GM12878 (cell line): ENCODE measurements around the gene VTI1A. TPM values are rescaled to one million over a fixed set of nuclear protein-coding genes. Genes with fewer than 3 reads are reported as not detected.

Experiments used
- EP300 ChIP-seq, 2 experiments: fragments of 150-350 bp in 1 of 2; IDR thresholded peaks; 2 replicates each; pipeline ENCODE4 v1.6.1; 2011 to 2012; ENCODE audit warnings: low read depth in 2 of 2, low read length in 2 of 2, borderline replicate concordance in 1 of 2, improper control_type of control experiment in 1 of 2, inconsistent platforms in 1 of 2; ENCODE audit not compliant: control insufficient read depth in 1 of 2
- GABPA ChIP-seq: IDR thresholded peaks from 2 replicates; pipeline ENCODE4 v1.6.1; 2014; ENCODE audit warnings: antibody characterized with exemption, low read depth, mild to moderate bottlenecking, inconsistent platforms
- HSF1 ChIP-seq: fragments of 150-350 bp; IDR thresholded peaks from 2 replicates; pipeline ENCODE4 v1.6.1; 2014; ENCODE audit warnings: mild to moderate bottlenecking, low read depth, low read length
- IRF4 ChIP-seq: IDR thresholded peaks from 2 replicates; pipeline ENCODE4 v1.6.1; 2011; ENCODE audit warnings: low read depth, low read length
- KDM1A ChIP-seq: fragments of 200-600 bp; sonication (generic); IDR thresholded peaks from 2 replicates; pipeline ENCODE4 v1.6.1; 2016; ENCODE audit warnings: borderline replicate concordance
- NR2C2 ChIP-seq: IDR thresholded peaks from 2 replicates; pipeline ENCODE4 v1.6.1; 2011; ENCODE audit warnings: borderline replicate concordance, low read depth; ENCODE audit not compliant: control insufficient read depth, insufficient read length
- PML ChIP-seq: IDR thresholded peaks from 2 replicates; pipeline ENCODE4 v1.6.1; 2012; ENCODE audit warnings: low read length, inconsistent platforms
- POLR2A ChIP-seq: IDR thresholded peaks from 2 replicates; pipeline ENCODE4 v1.6.1; 2011; ENCODE audit warnings: low read depth, mild to moderate bottlenecking, low read length
- RELA ChIP-seq: fragments of 450-650 bp; IDR thresholded peaks from 2 replicates; pipeline ENCODE4 v1.8.0; 2014; ENCODE audit warnings: borderline replicate concordance; ENCODE audit not compliant: partially characterized antibody
- TAF1 ChIP-seq: IDR thresholded peaks from 2 replicates; pipeline ENCODE4 v1.6.1; 2011; ENCODE audit warnings: mild to moderate bottlenecking, low read depth, low read length, borderline replicate concordance
- TARDBP ChIP-seq: IDR thresholded peaks from 2 replicates; pipeline ENCODE4 v1.6.1; 2016; ENCODE audit warnings: borderline replicate concordance
- YBX1 ChIP-seq: fragments of 450-650 bp; IDR thresholded peaks from 2 replicates; pipeline ENCODE4 v1.6.1; 2016; ENCODE audit warnings: antibody characterized with exemption
- ZBED1 ChIP-seq: IDR thresholded peaks from 2 replicates; pipeline ENCODE4 v1.6.1; 2016; ENCODE audit warnings: borderline replicate concordance
- ZNF384 ChIP-seq: IDR thresholded peaks from 2 replicates; pipeline ENCODE4 v1.6.1; 2012; ENCODE audit warnings: low read depth, mild to moderate bottlenecking, low read length, improper control_type of control experiment, borderline replicate concordance
- ZNF622 ChIP-seq: fragments of 450-650 bp; IDR thresholded peaks from 2 replicates; pipeline ENCODE4 v1.6.1; 2017; ENCODE audit warnings: mild to moderate bottlenecking, inconsistent platforms
- polyA plus RNA-seq, 11 experiments: library from polyadenylated mRNA; depleted of rRNA in 4 of 11; unstranded in 6 of 11; stranded (reverse) in 5 of 11; fragments of >200 nt; fragmentation: Nextera tagmentation in 4 of 11; fragmentation: Illumina TruSeq in 1 of 11; extraction: Ambion mirVana in 4 of 11; extraction: Trizol in 1 of 11; gene quantifications; 1 replicate in 1 of 11; 2 replicates in 10 of 11; pipeline versions ENCODE4 v1.2.1 to v1.2.3, GENCODE V29; 2011 to 2016; ENCODE audit warnings: inconsistent platforms in 2 of 11, missing spikeins in 2 of 11, low read depth in 1 of 11
- total RNA-seq, 4 experiments: library from RNA; depleted of rRNA in 3 of 4; stranded (reverse); fragments of >200 nt in 3 of 4; fragmentation: Illumina TruSeq in 1 of 4; extraction: Trizol in 1 of 4; gene quantifications; 2 replicates each; pipeline versions ENCODE4 v1.2.1 to v1.2.3, GENCODE V29; 2013 to 2021
- TF ChIP-seq, protein P1 (sequence below): fragments of 450-650 bp; formaldehyde crosslinking; IDR thresholded peaks from 2 replicates; pipeline ENCODE4 v1.4.0; 2022; ENCODE audit warnings: mild to moderate bottlenecking, moderate library complexity
- TF ChIP-seq, protein P2 (sequence below): fragments of 450-650 bp; IDR thresholded peaks from 2 replicates; pipeline ENCODE4 v1.6.1; 2016; ENCODE audit warnings: mild to moderate bottlenecking, moderate library complexity, borderline replicate concordance
- TF ChIP-seq, protein P3 (sequence below): IDR thresholded peaks from 2 replicates; pipeline ENCODE4 v1.6.1; 2011; ENCODE audit warnings: borderline replicate concordance, low read depth, mild to moderate bottlenecking, moderate library complexity, low read length; ENCODE audit not compliant: insufficient read depth, poor library complexity, severe bottlenecking
- TF ChIP-seq, protein P4 (sequence below): IDR thresholded peaks from 2 replicates; pipeline ENCODE4 v1.6.1; 2012; ENCODE audit warnings: low read depth, low read length, improper control_type of control experiment

VTI1A gene
- total and polyA plus RNA-seq, 10 of the 15 experiments (the other 5 are each of a cell fraction or from before 2014, with no cell fraction given) = 12.4 to 43.2 (median 27.5) TPM

- TF ChIP-seq KDM1A = no peak
- no peak for TF ChIP-seq NR2C2
- TF ChIP-seq HSF1 = no peak
- no peak for TF ChIP-seq IRF4
- no peak for TF ChIP-seq RELA
- TF ChIP-seq PML = 0 out of 2 replicates have a peak, but pooled peaks have one; percentile 36
- peak; percentile 79; the same call in 1 of the 2 replicates for TF ChIP-seq ZBED1
- no peak for TF ChIP-seq POLR2A
- no peak for TF ChIP-seq ZNF622
- no peak for TF ChIP-seq GABPA
- TF ChIP-seq, protein P1, sequence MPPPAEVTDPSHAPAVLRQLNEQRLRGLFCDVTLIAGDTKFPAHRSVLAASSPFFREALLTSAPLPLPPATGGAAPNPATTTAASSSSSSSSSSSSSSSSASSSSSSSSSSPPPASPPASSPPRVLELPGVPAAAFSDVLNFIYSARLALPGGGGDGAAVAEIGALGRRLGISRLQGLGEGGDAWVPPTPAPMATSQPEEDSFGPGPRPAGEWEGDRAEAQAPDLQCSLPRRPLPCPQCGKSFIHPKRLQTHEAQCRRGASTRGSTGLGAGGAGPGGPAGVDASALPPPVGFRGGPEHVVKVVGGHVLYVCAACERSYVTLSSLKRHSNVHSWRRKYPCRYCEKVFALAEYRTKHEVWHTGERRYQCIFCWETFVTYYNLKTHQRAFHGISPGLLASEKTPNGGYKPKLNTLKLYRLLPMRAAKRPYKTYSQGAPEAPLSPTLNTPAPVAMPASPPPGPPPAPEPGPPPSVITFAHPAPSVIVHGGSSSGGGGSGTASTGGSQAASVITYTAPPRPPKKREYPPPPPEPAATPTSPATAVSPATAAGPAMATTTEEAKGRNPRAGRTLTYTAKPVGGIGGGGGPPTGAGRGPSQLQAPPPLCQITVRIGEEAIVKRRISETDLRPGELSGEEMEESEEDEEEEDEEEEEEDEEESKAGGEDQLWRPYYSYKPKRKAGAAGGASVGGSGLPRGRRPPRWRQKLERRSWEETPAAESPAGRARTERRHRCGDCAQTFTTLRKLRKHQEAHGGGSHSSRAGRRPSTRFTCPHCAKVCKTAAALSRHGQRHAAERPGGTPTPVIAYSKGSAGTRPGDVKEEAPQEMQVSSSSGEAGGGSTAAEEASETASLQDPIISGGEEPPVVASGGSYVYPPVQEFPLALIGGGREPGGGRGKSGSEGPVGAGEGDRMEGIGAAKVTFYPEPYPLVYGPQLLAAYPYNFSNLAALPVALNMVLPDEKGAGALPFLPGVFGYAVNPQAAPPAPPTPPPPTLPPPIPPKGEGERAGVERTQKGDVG (CRISPR knock-in tag) = no peak
- TF ChIP-seq, protein P2, sequence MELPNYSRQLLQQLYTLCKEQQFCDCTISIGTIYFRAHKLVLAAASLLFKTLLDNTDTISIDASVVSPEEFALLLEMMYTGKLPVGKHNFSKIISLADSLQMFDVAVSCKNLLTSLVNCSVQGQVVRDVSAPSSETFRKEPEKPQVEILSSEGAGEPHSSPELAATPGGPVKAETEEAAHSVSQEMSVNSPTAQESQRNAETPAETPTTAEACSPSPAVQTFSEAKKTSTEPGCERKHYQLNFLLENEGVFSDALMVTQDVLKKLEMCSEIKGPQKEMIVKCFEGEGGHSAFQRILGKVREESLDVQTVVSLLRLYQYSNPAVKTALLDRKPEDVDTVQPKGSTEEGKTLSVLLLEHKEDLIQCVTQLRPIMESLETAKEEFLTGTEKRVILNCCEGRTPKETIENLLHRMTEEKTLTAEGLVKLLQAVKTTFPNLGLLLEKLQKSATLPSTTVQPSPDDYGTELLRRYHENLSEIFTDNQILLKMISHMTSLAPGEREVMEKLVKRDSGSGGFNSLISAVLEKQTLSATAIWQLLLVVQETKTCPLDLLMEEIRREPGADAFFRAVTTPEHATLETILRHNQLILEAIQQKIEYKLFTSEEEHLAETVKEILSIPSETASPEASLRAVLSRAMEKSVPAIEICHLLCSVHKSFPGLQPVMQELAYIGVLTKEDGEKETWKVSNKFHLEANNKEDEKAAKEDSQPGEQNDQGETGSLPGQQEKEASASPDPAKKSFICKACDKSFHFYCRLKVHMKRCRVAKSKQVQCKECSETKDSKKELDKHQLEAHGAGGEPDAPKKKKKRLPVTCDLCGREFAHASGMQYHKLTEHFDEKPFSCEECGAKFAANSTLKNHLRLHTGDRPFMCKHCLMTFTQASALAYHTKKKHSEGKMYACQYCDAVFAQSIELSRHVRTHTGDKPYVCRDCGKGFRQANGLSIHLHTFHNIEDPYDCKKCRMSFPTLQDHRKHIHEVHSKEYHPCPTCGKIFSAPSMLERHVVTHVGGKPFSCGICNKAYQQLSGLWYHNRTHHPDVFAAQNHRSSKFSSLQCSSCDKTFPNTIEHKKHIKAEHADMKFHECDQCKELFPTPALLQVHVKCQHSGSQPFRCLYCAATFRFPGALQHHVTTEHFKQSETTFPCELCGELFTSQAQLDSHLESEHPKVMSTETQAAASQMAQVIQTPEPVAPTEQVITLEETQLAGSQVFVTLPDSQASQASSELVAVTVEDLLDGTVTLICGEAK = no peak
- no peak for TF ChIP-seq ZNF384
- TF ChIP-seq YBX1 = no peak
- no peak for TF ChIP-seq TARDBP
- TF ChIP-seq, protein P3, sequence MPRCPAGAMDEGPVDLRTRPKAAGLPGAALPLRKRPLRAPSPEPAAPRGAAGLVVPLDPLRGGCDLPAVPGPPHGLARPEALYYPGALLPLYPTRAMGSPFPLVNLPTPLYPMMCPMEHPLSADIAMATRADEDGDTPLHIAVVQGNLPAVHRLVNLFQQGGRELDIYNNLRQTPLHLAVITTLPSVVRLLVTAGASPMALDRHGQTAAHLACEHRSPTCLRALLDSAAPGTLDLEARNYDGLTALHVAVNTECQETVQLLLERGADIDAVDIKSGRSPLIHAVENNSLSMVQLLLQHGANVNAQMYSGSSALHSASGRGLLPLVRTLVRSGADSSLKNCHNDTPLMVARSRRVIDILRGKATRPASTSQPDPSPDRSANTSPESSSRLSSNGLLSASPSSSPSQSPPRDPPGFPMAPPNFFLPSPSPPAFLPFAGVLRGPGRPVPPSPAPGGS = no peak
- peak in 1 of 2 experiments; percentile 59; a peak in 1 of 4 replicates for TF ChIP-seq EP300 (IDR thresholded peaks at IDR 0.05; ENCODE audit: borderline replicate concordance in 1 of 2, control insufficient read depth in 1 of 2, low read depth in 2 of 2, low read length in 2 of 2)
- TF ChIP-seq, protein P4, sequence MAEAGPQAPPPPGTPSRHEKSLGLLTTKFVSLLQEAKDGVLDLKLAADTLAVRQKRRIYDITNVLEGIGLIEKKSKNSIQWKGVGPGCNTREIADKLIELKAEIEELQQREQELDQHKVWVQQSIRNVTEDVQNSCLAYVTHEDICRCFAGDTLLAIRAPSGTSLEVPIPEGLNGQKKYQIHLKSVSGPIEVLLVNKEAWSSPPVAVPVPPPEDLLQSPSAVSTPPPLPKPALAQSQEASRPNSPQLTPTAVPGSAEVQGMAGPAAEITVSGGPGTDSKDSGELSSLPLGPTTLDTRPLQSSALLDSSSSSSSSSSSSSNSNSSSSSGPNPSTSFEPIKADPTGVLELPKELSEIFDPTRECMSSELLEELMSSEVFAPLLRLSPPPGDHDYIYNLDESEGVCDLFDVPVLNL = no peak
- no peak for TF ChIP-seq TAF1
Measured at GRCh38 chr10:112546474-112546873, 99.5 kb downstream of the VTI1A start (continued).
